Endometrium (tissue), 2 donors: ENCODE data around the gene METTL23.
A peak's percentile ranks its signal among the peaks of the same experiment; 100 is the strongest.
"Not testable (repeated sequence)": the region's sequence is repeated elsewhere in the genome, so short reads cannot be mapped to it uniquely, and the experiment has no call there.

ENCODE experiments used
- FAIRE-seq: peaks from 2 replicates; lab custom pipeline; 2012; peaks lifted over from hg19 to GRCh38; lab: Jason Lieb, UNC
- donor health status: control.
- donor health status: control.

METTL23 gene

GRCh38 chr17:76695059-76695831, 31.4 kb upstream of the METTL23 start:
- no peak for FAIRE-seq

GRCh38 chr17:76696763-76697701, 29.6 kb upstream of the METTL23 start:
- FAIRE-seq, result no peak

- FAIRE-seq, result no peak
These were observed 28.8 kb upstream of the METTL23 start for GRCh38 chr17:76697702-76698465.

DNA sequence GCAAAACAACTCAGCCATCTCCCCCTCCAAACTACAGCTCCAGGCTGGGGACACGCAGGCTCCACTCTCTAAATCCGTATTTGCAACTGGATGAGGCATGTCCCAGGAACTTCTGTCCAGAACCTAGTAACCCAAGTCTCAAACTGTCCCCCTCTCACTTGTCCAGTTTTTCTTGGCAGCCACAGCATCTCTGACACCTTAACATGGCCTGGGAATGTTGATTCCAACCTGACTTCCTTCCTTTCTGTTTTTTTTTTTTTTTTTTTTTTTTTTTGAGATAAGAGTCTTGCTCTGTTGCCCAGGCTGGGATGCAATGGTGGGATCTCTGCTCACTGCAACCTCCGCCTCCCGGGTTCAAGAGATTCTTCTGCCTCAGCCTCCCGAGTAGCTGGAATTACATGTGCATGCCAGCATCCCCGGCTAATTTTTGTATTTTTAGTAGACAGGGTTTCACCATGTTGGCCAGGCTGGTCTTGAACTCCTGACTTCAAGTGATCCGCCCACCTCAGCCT, 28.1 kb upstream of the METTL23 start:
- FAIRE-seq, result not testable (repeated sequence)

- FAIRE-seq, result no peak
These were observed 26.4 kb upstream of the METTL23 start for GRCh38 chr17:76700270-76700616.

- FAIRE-seq, result no peak
These were observed 25.8 kb upstream of the METTL23 start for GRCh38 chr17:76700617-76701470.

GRCh38 chr17:76701471-76701967, 25.1 kb upstream of the METTL23 start:
- no peak for FAIRE-seq

DNA sequence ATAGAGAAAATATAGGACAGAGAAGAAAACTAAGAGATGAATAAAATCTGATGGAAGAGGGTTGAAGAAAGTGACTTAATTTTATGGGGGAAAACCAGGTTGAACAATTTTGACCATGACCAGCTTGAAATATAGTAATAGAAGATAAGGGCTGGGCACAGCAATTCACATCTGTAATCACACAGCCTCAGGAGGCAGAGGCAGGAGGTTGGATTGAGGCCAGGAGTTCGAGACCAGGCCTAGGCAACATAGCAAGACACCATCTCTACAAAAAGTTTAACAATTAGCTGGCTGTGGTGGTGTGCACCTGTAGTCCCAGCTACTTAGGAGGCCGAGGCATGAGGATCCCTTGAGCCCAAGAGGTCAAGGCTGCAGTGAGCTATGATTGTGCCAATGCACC, 24.6 kb upstream of the METTL23 start:
- FAIRE-seq, result no peak

DNA sequence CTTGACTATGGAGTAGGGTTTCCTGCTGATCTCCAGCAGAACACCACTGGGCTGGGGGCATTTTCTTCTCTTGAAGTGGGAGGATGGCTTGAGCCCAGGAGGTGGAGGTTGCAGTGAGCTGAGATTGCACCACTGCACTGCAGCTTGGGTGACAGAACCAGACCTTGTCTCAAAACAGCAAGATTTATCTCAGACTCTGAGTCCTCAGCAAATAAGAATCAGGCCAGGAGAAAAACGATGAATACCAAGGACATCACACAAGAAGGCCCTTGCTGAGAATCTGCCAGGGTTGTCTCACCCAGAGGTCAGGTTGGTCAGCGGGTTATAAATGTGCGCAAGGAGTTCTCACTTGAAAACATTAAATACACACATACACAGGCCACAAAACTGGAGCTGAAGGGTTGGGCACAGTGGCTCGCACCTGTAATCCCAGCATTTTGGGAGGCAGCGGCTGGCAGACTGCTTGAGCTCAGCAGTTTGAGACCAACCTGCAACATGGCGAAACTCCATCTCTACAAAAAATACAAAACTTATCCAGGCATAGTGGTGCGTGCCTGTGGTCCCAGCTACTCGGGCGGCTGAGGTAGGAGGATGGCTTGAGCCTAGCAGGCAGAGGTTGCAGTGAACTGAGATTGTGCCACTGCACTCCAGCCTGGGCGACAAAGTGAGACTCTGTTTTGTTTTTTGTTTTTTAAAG, 23.6 kb upstream of the METTL23 start:
- FAIRE-seq, result no peak

- FAIRE-seq, result no peak
These were observed 21.8 kb upstream of the METTL23 start for GRCh38 chr17:76704805-76705204.

GRCh38 chr17:76706817-76707216, 19.8 kb upstream of the METTL23 start:
- FAIRE-seq, result no peak

GRCh38 chr17:76707985-76708807, 18.4 kb upstream of the METTL23 start:
- FAIRE-seq, result no peak

DNA sequence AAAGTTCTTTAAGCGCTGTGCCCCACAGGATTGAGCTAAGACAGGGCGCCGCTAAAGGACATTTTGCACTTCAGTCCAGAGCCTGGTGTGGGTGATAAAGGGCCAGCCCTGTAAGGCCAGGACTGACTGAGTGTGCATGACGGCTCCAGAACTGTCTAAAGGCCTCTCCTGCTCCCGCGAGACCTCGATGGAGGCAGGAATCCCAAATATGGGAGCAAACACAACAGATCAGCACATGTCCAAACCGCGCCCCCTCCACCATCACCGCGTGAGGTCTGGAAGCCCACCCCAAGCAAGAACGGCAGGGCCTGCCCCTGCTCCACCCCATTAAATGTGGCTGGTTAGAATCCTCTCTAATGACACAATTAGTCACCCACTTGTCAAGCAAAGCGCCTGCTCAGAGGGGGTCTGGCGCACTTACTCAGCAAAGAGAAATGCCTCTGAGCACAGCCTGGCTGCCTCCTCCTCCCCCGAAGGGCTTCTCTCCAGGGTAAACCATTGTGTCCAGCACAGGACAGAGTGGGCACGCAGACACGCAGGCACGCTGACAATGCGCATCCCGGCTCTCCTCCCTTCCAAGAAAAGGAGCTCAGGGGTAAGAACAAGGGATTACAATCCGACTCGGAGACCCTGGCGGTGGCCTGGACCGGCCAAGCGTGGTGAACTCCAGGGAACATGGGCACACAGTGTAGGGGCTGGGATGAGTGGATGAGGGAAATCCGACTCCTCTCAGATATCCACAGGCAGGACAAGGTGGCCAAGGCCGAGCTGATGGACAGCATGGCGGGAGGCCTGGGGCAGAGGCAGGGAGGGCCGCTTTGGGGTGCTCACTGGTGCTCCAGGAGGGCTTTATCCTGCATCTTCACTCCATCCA, 17.3 kb upstream of the METTL23 start:
- peak; percentile 85 for FAIRE-seq

GRCh38 chr17:76709951-76710862, 16.4 kb upstream of the METTL23 start:
- FAIRE-seq, result not testable (repeated sequence)

DNA sequence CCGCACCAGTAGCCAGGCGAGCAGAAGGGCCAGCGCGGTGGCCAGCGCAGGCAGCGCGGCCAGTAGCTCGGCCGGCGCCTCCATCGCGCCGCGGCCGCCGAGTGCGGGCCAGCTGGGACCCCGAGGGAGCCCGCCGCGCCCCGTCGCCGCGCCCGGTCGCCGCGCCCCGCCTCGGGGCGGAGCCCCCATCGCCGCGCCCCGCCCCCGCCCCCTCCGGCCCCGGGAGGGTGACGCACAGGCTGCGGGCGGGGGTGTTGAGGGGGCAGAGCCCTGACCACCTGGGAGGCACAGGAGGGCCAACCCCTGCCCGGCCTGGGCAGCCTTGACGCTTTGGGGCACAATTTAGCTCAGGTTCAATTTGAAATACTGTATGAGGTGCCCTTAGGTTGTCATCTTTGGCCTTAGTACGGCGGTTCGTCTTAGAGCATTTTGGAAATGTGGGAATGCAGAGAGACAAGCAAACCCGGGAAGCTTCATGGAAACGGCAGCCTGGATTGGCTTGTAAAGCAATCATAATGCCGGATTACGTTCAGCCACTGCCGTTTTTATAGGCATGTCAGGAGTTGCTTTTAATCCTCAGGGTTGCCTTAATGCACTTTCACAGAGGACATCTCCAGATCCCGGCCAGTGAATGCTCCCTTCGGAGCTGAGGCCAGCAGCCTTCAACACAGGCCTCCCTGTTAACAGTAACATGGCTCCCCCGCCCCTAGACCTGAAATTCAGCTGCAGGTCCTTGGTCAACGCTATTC, 15.6 kb upstream of the METTL23 start, which contains the start of gene MXRA7:
MXRA7 (minus strand) TSS at position 103 of the 749 bp plus-strand sequence; CDS start at position 84, 19 bp downstream.
- no peak for FAIRE-seq

GRCh38 chr17:76712321-76712720, 14.3 kb upstream of the METTL23 start:
- not testable (repeated sequence) for FAIRE-seq

DNA sequence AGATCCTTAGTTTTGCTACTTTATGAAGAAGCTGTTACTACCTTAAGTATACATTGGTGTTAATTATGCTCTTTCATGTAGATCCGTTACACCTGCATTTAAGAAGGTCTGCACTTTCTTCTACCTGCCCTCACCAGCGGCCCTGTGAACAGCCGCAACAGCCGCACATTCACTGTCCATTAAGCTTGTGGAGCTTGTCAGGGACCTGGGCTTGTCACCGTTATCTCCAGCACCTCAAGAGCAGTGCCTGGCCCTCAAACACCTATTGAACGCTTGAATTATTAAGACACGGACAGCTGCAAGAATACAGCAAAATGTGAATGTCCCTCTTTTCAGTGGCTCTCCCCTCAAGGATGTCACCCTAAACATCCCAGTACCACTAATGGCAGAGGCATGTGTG, 12.9 kb upstream of the METTL23 start:
- no peak for FAIRE-seq
